T-helper 17 cell (primary cell): Measurements from ENCODE around the gene CRADD. TPM values are rescaled to one million over a fixed set of nuclear protein-coding genes. Genes with fewer than 3 reads are reported as not detected.
"Not testable (repeated sequence)": the region's sequence is repeated elsewhere in the genome, so short reads cannot be mapped to it uniquely, and the experiment has no call there.

ENCODE experiments used
- ATAC-seq: fragments of 150-1000 bp; cut with Tn5 transposase; 2 replicates; pipeline ENCODE4 v1.10.0; 2021; ENCODE audit warnings: mild to moderate bottlenecking, moderate library complexity
- DNase-seq, 3 donors: peaks; one replicate each; pipeline versions ENCODE4 v3.0.0 to v3.0.0-alpha.2; 2020 to 2021
- H3K9me3 ChIP-seq: one replicate; pipeline ENCODE4 v1.7.0; 2013; ENCODE audit warnings: low read length, mild to moderate bottlenecking; ENCODE audit not compliant: control insufficient read depth, poor library complexity, severe bottlenecking
- H3K27ac Mint-ChIP-seq: one replicate; pipeline ENCODE4 v1.8.0; 2022; ENCODE audit warnings: mild to moderate bottlenecking, moderate library complexity, mixed read lengths
- H3K27me3 Mint-ChIP-seq: one replicate; pipeline ENCODE4 v1.8.0; 2022; ENCODE audit warnings: mixed read lengths
- H3K36me3 Mint-ChIP-seq: one replicate; pipeline ENCODE4 v1.8.0; 2022; ENCODE audit warnings: low read depth, mixed read lengths
- H3K4me1 Mint-ChIP-seq: one replicate; pipeline ENCODE4 v1.8.0; 2022; ENCODE audit warnings: mild to moderate bottlenecking, mixed read lengths
- H3K4me3 Mint-ChIP-seq: one replicate; pipeline ENCODE4 v1.8.0; 2022; ENCODE audit warnings: mild to moderate bottlenecking, moderate library complexity, mixed read lengths
- total RNA-seq, 4 donors: library from RNA in 2 of 4; stranded (reverse) in 2 of 4; gene quantifications; one replicate each; pipeline ENCODE4 v1.2.3 and lab custom pipeline; 2022 to 2026

The CRADD gene
- total RNA-seq, 2 donors from 2014 or later, result 13.0 to 14.4 TPM

DNA sequence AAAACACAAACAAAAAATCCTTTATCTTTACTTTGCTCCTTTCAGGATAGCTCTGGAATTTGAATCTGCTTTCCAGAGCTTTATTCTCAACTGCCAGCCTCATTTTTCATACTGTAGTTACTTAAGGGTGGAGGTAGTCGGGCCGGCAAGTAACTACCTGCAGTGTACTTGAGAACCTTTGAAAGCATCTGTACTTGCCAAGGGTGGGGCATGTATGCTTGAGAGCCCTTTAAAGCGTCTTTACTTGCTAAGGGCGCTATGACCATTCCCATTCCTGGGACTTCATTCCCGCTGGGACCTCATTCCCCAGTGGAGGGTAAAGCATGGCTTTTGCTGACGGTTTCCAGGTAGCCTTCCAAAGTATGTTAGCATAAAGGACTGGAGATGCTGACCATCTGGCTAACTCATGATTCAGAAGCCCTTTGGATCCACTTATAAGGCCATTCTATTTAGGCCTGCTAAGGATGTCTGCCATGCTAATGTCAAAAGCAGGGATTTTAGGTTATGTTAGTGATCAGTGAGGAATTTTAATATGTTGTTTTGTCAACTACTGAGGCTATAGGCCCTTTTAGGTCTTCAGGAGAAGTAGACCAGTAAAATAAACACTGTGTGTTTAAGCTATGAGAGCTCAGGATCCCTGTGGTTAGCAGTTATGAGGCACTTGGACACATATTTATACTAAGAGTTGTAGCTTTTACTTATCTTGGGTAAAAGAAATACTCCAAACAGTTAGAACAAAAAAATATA lies 74.9 kb downstream of the CRADD start:
- H3K4me3 Mint-ChIP-seq, result no peak overlapping the region
- H3K4me1 Mint-ChIP-seq, result peaks cover 15% of the 10 kb centered on the region
- peak overlapping the region; percentile 19 for H3K27ac Mint-ChIP-seq

DNA sequence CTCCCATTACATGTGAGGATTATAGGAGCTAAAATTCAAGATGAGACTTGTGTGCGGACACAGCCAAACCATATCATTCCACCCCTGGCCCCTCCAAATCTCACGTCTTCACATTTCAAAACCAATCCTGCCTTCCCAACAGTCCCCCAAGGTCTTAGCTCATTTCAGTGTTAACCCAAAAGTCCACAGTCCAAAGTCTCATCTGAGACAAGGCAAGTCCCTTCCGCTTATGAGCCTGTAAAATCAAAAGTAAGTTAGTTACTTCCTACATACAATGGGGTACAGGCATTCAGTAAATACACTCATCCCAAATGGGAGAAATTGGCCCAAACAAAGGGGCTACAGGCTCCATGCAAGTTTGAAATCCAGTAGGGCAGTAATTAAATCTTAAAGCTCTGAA lies 76.1 kb downstream of the CRADD start:
- Mint-ChIP-seq H3K4me3 (no peak overlapping the region), H3K4me1 (peaks cover 21% of the 10 kb centered on the region)
- H3K9me3 ChIP-seq, result no peaks in the 10 kb centered on the region

More for the DNA sequence above, 74.9 kb downstream of the CRADD start:
- no peaks in the 10 kb centered on the region for H3K9me3 ChIP-seq
- no peaks in the 10 kb centered on the region for H3K27me3 Mint-ChIP-seq
- ATAC-seq, result no peak
- no peak for DNase-seq
- peaks cover 3% of the 10 kb centered on the region for H3K36me3 Mint-ChIP-seq

DNA sequence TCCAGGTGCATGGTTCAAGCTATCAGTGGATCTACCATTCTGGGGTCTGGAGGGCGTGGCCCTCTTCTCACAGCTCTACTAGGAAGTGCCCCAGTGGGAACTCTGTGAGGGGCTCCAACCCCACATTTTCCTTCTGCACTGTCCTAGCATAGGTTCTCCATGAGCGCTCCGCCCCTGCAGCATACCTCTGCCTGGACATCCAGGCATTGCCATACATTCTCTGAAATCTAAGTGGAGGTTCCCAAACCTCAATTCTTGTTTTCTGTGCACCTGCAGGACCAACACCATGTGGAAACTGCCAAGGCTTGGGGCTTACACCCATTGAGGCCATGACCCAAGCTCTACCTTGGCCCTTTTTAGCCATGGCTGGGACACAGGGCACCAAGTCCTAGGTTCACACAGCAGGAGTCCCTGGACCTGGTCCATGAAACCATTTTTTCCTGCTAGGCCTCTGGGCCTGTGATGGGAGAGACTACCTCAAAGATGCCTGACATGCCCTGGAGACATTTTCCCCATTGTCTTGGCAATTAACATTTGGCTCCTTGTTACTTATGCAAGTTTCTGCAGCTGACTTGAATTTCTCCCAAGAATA lies 76.8 kb downstream of the CRADD start:
- peaks cover 3% of the 10 kb centered on the region for H3K36me3 Mint-ChIP-seq
- H3K27me3 Mint-ChIP-seq, result no peaks in the 10 kb centered on the region
- no peaks in the 10 kb centered on the region for H3K9me3 ChIP-seq
- no peak overlapping the region for H3K27ac Mint-ChIP-seq
- DNase-seq, result no peak
- peaks cover 21% of the 10 kb centered on the region for H3K4me1 Mint-ChIP-seq
- no peak for ATAC-seq
- no peak overlapping the region for H3K4me3 Mint-ChIP-seq

More for the DNA sequence above, 76.1 kb downstream of the CRADD start:
- Mint-ChIP-seq H3K27me3 (no peaks in the 10 kb centered on the region), H3K36me3 (peaks cover 3% of the 10 kb centered on the region), H3K27ac (no peak overlapping the region)
- DNase-seq (no peak), ATAC-seq (no peak)

DNA sequence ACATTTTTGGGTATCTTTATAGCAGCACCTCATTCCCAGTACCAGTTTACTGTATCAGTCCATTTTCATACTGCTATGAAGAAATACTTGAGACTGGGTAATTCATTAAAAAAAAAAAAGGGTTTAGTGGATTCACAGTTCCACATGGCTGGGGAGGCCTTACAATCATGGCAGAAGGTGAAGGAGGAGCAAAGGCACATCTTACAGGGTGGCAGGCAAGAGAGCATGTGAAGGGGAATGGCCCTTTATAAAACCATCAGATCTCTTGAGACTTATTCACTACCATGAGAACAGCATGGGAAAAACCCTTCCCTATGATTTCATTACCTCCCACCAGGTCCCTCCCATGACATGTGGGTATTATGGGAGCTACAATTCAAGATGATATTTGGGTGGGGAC lies 77.7 kb downstream of the CRADD start:
- H3K27me3 Mint-ChIP-seq, H3K36me3 Mint-ChIP-seq, ATAC-seq, H3K27ac Mint-ChIP-seq, H3K4me3 Mint-ChIP-seq, DNase-seq, H3K9me3 ChIP-seq: not testable (repeated sequence)
- H3K4me1 Mint-ChIP-seq, result peaks cover 22% of the 10 kb centered on the region

DNA sequence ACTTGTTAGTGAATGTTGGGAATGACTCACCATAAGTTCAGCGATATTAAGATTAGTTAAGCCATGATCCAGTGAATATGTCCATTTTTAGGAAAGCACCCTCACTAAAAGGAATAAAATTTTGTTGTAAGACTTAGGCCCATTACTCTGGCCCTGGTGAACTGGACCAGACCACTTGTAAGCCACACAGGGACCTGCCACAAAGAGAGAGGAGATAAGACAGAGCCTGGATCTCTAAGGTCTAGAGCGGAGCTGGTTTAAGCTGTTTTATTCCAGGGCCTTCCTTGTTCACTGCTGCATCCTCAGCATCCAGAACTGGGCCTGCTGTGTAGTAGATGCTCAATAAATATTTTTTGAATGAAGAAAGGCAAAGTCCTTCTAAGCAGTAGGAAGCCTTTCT lies 79.1 kb downstream of the CRADD start:
- H3K4me3 Mint-ChIP-seq, result no peak overlapping the region
- DNase-seq (no peak), ATAC-seq (no peak)
- no peak overlapping the region for H3K27ac Mint-ChIP-seq
- no peaks in the 10 kb centered on the region for H3K27me3 Mint-ChIP-seq
- H3K9me3 ChIP-seq, result no peaks in the 10 kb centered on the region
- peaks cover 27% of the 10 kb centered on the region for H3K4me1 Mint-ChIP-seq
- peaks cover 3% of the 10 kb centered on the region for H3K36me3 Mint-ChIP-seq

DNA sequence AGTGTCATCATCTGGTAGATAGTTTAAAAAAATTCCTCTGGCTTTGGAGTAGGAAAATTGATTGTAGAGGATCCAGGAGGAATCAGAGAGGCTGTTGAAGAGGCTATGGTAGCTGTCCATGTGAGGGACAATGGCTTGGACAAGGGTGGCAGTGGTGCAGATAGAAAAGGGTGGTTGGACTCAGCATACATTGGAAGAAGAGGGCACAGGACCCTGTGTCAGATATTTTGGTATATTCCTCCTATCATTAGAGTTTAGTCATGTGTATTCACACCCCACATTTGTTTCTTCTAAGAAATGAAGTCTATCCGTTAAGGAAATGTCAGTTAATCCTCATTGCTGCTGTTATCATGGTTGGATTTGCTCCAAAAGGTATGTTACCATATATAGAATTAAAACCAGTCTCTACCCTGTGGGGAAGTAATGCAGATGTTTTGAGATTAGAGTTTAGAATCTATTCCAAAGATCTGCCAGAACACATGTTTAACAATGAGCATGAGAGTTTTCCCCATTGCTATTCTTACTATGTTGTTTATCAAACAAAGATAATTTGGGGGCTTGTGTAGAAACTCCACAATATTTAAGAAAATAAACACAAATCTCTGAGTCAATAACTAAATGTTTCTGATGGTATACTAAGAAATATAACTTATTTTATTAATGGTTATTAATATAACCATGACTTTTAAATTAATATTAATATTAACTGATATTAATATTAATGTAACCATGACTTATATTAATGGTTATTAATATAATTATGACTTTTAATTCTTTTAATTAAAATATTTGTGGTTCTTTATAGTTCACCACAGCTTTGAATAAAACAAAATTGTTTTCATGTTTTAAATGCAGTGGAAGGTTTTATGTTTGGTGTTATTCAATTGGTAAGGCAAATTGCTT lies 80.9 kb downstream of the CRADD start:
- DNase-seq (no peak), ATAC-seq (no peak)
- no peaks in the 10 kb centered on the region for H3K27me3 Mint-ChIP-seq
- H3K27ac Mint-ChIP-seq, result peak overlapping the region; percentile 37
- peaks cover 40% of the 10 kb centered on the region for H3K4me1 Mint-ChIP-seq
- H3K4me3 Mint-ChIP-seq, result no peak overlapping the region
- H3K9me3 ChIP-seq, result no peaks in the 10 kb centered on the region
- H3K36me3 Mint-ChIP-seq, result peaks cover 3% of the 10 kb centered on the region

DNA sequence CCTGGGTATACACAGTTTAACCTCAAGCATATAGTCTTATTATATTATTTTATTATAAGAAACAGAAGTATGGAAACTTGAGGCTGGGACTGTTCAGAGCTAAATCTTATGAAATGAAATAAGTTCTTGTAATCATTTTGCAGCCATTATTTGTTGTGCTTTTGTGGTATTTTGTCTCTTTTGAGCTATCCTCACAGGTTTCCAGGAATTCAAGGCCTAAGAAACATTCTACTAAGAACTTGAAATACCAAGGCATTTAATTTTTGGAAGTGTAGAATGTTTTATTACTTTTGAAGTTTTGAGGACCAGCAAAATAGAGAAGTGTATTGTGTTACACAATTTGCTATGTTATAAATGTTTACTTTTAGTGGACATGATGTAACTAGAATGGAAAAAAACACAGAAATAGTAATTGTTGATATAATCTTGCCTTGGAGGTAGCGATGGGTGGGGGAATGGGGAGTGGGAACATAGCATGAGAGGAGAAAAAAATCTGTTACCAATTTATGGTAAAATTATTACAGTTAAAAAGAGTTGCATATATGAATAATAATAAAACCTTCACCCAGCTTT lies 81.7 kb downstream of the CRADD start:
- H3K9me3 ChIP-seq, result no peaks in the 10 kb centered on the region
- Mint-ChIP-seq H3K27me3 (no peaks in the 10 kb centered on the region), H3K4me1 (peaks cover 42% of the 10 kb centered on the region), H3K4me3 (no peak overlapping the region), H3K36me3 (peaks cover 3% of the 10 kb centered on the region), H3K27ac (peak overlapping the region; percentile 92)
- no peak for DNase-seq
- no peak for ATAC-seq

DNA sequence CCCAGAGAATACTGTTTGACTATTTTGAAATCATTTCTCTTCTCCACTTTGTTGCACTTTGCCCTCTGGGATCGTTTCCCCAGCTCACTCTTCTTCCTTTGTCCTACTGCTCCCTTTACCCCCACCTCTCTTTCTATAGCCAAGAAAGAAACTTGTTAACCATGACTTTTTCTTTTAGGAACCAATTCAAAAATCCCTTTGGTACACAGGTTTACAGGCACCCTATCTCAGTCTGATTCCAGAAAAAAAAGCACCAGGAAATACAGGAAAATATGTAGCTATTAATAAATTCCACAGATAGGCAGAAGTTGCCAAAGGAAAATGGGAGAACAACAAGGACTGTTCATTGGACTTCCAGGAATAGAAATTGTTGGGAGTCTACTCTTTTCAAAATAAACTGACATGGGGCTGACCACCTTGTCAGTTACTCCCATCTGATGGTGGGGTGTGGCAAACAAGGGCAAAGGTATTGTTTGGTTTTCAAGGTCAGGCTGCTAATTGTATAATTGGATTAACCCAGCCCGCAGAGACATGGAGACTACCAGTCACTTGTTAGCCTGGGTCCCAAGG lies 82.4 kb downstream of the CRADD start:
- peak overlapping the region; percentile 25 for H3K4me3 Mint-ChIP-seq
- H3K4me1 Mint-ChIP-seq, result peaks cover 46% of the 10 kb centered on the region
- DNase-seq (no peak), ATAC-seq (no peak)
- H3K27ac Mint-ChIP-seq, result peak overlapping the region; percentile 92
- no peaks in the 10 kb centered on the region for H3K27me3 Mint-ChIP-seq
- no peaks in the 10 kb centered on the region for H3K9me3 ChIP-seq
- peaks cover 3% of the 10 kb centered on the region for H3K36me3 Mint-ChIP-seq

DNA sequence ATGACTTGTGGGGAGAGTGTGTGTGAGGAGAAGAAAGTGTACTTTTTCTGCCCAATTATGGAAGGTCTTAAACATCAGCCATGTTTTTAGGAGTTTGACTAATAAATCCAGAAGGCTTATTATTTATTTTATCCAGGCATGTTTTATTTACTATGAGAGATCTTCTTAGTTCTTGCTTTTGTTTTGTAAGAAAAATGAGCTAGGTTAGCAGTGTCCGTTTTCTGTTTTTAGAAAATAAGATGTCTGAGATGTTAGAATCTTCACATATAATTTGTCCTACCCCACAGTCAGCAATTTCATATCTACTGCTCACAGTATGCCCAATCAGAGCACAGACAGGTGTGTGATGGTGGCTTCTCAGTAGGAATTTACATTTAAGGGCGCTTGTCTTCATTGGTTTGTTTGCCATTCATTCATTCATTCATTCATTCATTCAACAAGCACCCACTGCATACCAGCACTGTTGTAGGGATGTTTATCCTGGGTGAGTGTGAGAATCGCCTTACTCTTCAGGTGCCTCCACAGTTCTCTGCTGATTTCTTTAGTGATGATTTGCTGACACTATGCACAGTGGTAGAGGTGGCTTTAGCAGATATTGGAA lies 83.2 kb downstream of the CRADD start:
- Mint-ChIP-seq H3K36me3 (no peaks in the 10 kb centered on the region), H3K27ac (peak overlapping the region; percentile 92), H3K4me3 (no peak overlapping the region), H3K4me1 (peaks cover 46% of the 10 kb centered on the region), H3K27me3 (no peaks in the 10 kb centered on the region)
- no peak for DNase-seq
- no peak for ATAC-seq
- H3K9me3 ChIP-seq, result no peaks in the 10 kb centered on the region

DNA sequence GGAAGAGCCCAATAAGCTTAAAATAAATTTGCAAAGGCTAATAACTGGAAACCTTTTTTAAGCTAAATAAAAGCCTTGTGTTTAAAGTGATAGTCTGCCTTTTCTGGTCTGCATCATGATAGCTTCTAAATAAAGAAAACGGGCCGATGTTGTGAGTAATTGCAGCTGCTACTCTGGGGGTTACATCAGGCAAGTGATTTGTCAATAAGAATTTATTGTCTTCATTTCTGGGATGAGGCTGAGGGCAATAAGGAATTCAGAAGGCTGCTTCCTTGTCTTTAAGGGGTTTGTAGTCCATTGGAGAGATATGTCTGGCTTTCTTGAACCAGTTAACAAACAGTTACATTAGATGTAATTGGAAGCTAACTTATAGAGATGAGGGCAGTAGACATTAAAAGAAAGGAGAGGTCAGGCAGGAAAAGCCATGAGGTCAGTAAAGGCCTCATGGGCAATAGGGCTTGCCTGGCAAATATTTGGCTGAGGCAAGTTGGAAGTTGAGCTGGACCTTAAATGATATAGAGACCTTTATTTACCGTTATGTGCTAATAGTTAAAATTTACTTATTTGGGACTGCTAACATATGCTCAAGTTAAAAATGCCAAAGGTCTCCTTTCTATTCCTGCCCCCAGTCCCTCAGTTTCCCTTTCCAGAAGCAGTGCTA lies 85.0 kb downstream of the CRADD start:
- Mint-ChIP-seq H3K4me3 (no peak overlapping the region), H3K36me3 (no peaks in the 10 kb centered on the region), H3K27me3 (no peaks in the 10 kb centered on the region), H3K4me1 (peaks cover 54% of the 10 kb centered on the region), H3K27ac (peak overlapping the region; percentile 10)
- no peaks in the 10 kb centered on the region for H3K9me3 ChIP-seq
- ATAC-seq (no peak), DNase-seq (no peak)

DNA sequence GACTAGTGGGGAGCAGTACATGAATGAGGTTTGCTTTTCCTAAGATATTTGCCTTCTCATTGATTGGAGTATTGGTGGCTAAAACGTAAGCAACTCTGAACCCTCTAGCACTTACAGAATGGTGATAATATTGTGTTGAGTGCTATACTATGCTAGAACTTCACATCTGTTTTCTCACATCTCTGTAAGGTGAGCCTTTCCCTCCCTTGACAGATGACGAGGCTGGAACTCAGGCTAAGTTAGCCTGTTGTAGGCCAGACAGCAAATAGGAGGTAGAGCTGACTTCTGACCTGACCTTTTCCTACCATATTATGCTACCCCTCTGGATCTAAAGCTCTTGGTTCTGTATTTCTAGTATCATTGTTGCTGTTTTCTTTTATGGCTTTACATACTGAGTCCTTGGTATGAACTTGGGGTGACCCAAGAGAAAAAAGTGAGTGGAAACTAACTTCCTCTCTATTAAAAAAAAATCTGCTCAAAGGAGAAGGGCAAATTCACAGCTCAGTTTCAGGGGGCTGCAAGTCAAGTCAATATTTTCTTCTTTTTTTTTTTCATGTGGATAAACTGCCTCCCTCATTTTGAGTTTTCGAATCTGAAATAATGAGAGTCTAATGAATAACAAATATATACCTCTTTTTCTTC lies 85.9 kb downstream of the CRADD start:
- peak overlapping the region; percentile 82 for H3K27ac Mint-ChIP-seq
- H3K9me3 ChIP-seq, result no peaks in the 10 kb centered on the region
- no peaks in the 10 kb centered on the region for H3K27me3 Mint-ChIP-seq
- H3K4me3 Mint-ChIP-seq, result no peak overlapping the region
- DNase-seq (no peak), ATAC-seq (no peak)
- peaks cover 54% of the 10 kb centered on the region for H3K4me1 Mint-ChIP-seq
- no peaks in the 10 kb centered on the region for H3K36me3 Mint-ChIP-seq

DNA sequence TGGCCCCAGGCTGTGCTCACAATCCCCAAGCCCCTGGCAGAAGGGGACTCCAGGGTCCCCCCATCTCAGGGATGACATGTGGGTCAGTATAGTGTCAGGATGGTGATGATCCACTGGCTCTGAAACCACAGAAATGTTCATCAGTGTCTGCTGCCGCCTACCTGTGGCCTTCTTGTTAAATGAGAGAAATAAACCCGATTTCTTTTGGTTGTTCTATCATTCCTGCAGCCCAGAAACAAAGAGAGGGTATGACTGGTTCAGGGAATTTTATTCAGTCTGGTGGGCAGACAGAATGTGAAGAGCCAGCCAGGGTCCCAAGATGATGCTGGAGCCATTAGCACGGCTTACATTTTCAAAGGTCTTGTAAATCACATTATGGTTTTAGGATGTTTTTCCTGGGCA lies 86.6 kb downstream of the CRADD start:
- Mint-ChIP-seq H3K27ac (peak overlapping the region; percentile 82), H3K4me1 (peaks cover 56% of the 10 kb centered on the region), H3K36me3 (no peaks in the 10 kb centered on the region), H3K27me3 (no peaks in the 10 kb centered on the region), H3K4me3 (no peak overlapping the region)
- no peak for DNase-seq
- H3K9me3 ChIP-seq, result no peaks in the 10 kb centered on the region
- no peak for ATAC-seq
